Neural cell (in vitro differentiated cells): ENCODE measurements around the gene TRERF1.

Experiments used
- CTCF ChIP-seq: fragments of 450-650 bp; IDR thresholded peaks from 2 replicates; pipeline ENCODE4 v1.5.1; 2014; ENCODE audit warnings: antibody characterized with exemption, mild to moderate bottlenecking, moderate library complexity; ENCODE audit not compliant: poor library complexity, severe bottlenecking
- EZH2 ChIP-seq: fragments of 200-600, 300-800 bp; shearing (Covaris generic), sonication (generic); IDR thresholded peaks from 2 replicates; pipeline ENCODE4 v1.6.1; 2014; ENCODE audit warnings: antibody characterized with exemption, low read length, borderline replicate concordance, mild to moderate bottlenecking; ENCODE audit not compliant: insufficient read depth, poor library complexity, severe bottlenecking

GRCh38 chr6:42366999-42367352 lies 84.8 kb downstream of the TRERF1 start:
- no peak for TF ChIP-seq CTCF
- no peak for TF ChIP-seq EZH2
